Stimulated activated CD4-positive, alpha-beta T cell treated with anti-CD3 and anti-CD28 coated beads, Interleukin-15, amount 100 ng/mL, for 1 hour (primary cell): ENCODE measurements around the gene SV2C.
"Not testable (repeated sequence)": the region's sequence is repeated elsewhere in the genome, so short reads cannot be mapped to it uniquely, and the experiment has no call there.

Experiments
- DNase-seq, 2 donors: peaks; one replicate each; pipeline ENCODE4 v3.0.0-alpha.2; 2020; ENCODE audit warnings: low read depth in 1 of 2, low spot score in 1 of 2

The SV2C gene

DNA sequence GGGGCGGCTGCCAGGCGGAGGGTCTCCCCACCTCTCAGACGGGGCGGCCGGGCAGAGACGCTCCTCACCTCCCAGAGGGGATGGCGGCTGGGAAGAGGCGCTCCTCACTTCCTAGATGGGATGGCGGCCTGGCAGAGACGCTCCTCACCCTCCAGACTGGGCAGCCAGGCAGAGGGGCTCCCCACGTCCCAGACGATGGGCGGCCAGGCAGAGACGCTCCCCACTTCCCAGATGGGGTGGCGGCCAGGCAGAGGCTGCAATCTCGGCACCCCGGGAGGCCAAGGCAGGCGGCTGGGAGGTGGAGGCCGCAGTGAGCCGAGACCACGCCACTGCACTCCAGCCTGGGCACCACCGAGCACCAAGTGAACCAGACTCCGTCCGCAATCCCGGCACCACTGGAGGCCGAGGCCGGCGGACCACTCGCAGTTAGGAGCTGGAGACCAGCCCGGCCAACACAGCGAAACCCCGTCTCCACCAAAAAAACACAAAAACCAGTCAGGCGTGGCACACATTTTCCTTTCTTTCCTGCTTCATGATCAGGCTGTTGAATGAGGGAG is 253.1 kb downstream of the SV2C start:
- not testable (repeated sequence) for DNase-seq

- no peak for DNase-seq
These were observed 254.8 kb downstream of the SV2C start for GRCh38 chr5:76337953-76338451.

- no peak for DNase-seq
These were observed 256.7 kb downstream of the SV2C start for GRCh38 chr5:76339919-76340318.

DNA sequence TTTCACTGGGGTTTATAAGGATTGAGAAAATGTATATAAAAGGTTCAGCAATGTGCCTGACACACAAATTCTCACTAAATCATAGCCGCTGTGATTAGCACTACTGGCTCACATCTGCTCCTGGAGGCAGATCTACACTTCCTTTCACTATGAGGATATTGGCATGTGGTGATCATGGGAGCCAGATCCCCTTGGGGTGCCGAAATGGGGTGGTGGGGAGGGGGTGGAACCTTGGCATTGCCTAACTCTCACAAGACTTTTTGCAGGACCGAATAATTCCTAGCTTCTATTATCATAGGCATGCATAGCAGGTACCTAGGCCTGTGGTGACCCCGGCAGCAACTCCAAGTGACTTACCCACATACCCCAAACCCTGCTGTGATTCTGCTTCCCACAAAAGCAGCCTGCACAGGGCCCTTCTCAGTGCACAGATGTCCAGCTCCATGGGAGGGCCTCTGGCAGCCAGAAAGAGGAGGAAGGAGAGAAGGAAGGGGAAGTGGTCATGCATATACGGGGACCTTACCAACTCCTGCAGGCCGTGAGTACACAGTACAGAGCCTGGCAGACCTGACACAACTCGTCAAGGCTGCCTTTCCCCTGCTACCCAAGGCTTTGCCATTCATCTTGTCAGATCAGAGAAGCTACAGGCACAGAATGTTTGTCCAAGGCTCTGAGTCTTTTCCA is 258.6 kb downstream of the SV2C start:
- DNase-seq = no peak

DNA sequence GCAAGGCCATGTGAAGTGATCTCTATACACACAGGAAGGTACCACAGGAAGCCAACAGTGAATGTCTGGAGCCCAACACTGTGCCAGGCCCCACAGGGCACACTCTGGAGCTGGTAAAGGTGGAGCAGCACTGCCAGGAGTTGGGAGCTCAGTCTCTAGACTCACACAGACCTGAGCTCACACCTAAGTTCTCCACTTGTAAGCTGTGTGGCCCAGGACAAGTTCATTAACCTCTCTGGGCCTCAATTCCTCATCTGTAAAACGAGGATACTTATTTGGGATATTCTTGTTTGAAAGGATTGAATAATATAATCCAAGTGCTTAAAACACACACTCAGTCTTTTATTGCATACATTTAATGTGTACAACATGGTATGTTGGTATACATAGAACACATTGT is 259.3 kb downstream of the SV2C start:
- DNase-seq = no peak

DNA sequence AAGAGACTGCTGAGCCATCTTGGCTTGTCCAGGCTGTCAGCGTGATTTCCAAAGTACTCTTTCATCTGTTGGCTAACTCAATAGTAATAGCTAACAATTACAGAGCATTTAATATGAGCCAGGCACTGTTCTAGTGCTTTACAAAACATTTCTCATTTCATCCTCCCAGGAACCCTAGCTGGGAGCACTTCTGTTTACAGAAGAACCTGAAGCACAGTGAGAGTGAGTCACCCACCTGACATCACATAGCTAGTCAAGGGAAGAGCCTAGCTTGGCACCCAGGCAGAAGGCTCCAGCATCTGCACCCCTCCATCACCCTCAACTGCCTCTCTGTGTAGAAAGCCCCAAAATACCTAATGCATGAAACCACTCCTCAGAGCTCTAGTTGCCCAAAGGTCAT is 262.4 kb downstream of the SV2C start:
- no peak for DNase-seq

- no peak for DNase-seq
These were observed 268.0 kb downstream of the SV2C start for GRCh38 chr5:76351176-76351575.

DNA sequence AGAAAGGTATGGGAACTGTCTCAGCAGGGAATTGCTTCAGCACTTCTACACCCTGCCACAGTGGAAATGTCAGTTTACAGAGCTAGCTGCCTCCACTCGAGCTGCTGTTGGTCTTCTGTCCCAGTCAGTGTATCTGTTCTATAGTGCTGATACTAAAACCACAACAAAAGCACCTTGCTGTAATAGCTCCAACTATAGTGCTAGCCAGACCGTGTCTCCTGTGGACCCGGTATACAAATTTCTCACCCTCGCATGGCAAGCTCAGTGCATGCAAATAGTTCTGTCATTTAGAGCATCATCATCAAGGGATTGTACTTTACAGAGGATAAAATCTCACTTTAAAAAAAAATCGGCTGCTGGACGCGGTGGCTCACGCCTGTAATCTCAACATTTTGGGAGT is 268.4 kb downstream of the SV2C start:
- DNase-seq = no peak

DNA sequence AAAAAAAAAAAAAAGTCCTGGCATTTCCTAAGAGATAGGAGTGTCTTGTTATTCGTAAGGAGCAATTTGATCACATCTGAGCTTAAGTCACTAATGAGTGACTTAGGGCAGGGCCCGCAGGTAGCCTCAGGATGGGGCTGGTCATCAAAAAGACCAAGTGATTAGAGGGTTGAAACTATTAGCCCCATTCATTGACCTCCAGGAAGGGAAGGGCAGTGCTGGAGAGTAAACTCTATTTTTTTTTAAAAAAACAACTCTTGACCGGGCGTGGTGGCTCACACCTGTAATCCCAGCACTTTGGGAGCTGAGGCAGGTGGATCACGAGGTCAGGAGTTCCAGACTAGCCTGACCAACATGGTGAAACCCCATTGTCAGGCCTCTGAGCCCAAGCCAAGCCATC is 273.7 kb downstream of the SV2C start:
- no peak for DNase-seq

DNA sequence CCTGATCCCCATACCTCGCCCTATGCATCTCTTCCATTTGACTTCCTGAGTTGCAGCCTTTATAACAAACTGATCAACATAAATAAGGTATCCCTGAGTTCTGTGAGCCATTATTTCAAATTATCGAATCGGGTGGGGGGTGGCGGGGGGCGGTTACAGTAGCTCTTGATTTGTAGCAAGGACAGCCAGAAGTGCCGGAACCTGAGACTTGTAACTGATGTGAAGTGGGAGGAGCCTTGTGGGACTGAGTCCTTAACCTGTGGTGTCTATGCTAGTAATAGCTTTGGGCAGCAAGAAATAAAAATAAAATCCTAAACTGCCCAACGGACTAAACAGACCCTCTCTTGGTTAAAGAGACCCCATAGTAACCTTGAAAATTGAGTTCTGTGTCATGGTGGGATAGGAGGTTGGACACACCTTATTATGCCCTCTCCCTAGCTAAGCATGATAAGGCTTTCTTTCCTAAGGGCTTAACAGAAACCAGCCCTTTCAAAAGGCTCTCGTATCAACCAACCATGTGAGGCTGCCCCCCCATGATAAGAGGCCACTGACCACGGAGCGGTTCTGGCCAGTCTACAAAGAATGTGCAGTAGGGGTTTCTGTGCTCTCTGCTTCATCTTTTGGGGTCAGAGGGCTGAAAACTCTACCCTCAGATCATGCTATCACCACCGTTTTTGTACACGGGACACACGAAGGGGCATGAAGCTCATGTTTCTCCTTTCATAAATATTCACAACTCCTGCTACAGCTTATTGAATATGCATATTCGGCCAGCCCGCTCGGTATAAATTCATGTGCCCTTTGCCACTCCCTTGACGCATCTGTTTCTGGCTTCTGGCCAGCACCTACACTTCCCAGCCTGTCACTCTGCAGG is 280.4 kb downstream of the SV2C start:
- no peak for DNase-seq

GRCh38 chr5:76364226-76364589 is 281.0 kb downstream of the SV2C start:
- DNase-seq = no peak

DNA sequence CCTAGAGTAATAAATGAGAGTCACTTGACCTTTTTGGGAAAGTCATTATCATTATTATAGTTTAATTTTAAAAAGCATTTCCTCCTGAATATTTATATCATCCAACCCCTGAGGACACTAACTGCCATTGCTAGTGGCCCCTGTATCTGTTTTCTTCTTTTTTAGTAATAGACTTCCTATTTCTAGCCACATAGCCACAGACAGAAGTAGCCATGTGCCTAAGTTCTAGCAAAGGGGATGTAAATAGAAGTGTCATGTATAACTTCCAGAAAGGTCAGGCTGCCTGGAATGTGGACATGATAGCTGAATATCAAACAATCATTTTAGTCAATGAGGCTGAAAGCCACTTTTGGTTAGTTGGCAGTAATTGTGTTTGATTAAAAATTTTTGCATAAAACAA is 282.4 kb downstream of the SV2C start:
- no peak for DNase-seq

DNA sequence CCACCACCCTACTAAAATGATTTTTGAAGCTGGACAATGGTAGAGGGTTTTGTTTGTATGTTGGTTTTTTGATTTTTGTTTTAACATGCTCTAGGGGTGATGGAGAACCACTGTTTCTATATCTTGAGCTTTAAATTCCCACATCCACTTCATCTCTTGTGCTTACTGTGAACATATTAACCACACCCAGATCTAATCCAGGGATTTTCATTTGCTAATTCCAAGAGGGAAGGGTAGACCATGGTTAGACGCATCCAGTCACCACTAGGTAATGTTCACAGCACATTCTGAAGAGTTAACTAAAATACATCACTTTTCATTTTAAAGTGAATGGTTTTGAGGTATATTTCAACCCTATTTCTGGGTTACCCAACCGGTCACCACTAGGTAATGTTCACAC is 283.4 kb downstream of the SV2C start:
- DNase-seq = no peak

GRCh38 chr5:76367623-76368371 is 284.6 kb downstream of the SV2C start:
- no peak for DNase-seq

DNA sequence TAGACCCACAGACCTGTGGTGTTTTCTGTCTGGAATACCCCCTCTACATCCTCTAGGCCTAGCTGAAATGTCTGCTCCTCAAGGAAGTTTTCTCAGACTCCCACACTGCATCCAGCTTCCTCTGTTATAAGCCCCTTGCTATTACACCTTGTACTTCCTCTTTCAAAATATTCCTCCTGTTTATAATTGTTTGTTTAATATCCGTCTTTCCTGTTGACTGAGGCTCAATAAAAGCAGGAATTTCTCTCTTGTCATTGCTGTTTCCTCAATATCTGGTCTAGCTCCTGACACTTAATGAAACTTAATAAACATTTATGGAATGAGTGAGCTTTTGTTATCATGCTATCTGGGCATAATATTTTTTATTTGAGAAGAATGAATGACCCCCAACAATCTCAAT is 285.8 kb downstream of the SV2C start:
- no peak for DNase-seq

DNA sequence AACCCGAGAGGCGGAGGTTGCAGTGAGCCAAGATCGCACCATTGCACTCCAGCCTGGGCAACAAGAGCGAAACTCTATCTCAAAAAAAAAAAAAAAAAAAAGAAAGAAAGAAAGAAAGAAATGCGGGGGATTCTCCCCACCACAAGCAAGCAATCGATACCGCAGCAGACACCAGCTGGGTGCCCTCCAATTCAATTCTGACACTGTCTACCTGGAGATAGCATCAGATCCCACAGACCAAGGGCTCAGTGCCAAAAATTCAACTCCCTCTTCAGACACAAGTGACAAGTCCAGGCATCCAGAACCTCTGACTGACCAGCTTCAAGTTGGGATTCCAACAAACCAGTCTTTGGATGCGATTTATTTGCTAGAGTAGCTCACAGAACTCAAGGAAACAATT is 286.5 kb downstream of the SV2C start:
- DNase-seq = not testable (repeated sequence)

GRCh38 chr5:76371960-76372322 is 288.8 kb downstream of the SV2C start:
- no peak for DNase-seq

GRCh38 chr5:76372323-76373054 is 289.3 kb downstream of the SV2C start:
- no peak for DNase-seq

DNA sequence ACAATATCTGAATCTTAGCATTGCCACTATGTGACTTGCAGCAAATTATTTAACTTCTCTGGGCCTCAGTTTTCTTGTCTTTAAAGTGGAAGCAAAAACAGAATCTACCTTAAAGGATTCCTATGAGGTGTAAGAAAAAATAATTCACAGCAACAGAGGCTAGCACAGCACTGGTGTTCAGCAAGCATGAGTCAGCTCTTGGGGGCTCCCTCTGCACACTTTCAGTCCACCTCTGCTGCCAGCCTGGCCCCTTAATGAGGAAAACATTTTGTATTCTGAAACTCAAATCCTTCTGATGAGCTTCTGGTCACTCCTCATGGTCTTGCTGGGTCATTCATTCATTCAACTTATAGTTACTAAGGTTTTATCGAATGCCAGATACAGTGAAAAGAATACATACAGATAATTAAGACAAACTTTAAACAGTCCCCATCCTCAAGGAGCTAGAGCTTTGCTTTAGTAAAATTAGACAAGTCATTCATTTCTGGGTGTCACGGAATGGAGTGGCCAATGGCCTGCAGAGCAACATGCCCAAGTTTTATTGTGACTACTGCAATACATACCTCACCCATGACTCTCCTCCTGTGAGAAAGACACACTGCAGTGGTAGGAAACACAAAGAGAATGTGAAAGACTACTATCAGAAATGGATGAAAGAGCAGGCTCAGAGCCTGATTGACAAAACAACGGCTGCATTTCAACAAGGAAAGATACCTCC is 293.1 kb downstream of the SV2C start:
- DNase-seq = no peak

DNA sequence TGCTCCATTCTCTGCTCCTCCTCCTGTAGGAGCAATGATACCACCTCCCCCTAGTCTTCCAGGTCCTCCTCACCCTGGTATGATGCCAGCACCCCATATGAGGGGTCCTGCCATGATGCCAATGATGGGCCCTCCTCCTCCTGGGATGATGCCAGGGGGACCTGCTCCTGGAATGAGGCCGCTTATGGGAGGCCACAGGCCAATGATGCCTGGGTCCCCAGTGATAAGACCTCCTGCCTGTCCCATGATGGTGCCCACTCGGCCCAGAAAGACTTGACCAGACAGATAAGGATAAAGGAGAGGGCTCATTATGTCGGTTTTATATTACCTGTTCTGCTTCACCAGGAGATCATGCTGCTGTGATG is 293.7 kb downstream of the SV2C start:
- no peak for DNase-seq
